Stimulated activated naive CD8-positive, alpha-beta T cell treated with anti-CD3 and anti-CD28 coated beads, Interleukin-15, Interleukin-2, amounts not matched to agents 100 ng/mL and 50 ng/mL, for 24 hours (primary cell): Measurements from ENCODE around the gene ZNF14.
A peak's percentile ranks its signal among the peaks of the same experiment; 100 is the strongest.
"Not testable (repeated sequence)": the region's sequence is repeated elsewhere in the genome, so short reads cannot be mapped to it uniquely, and the experiment has no call there.

Experiments
- H3K27ac Mint-ChIP-seq: one replicate; pipeline ENCODE4 v1.8.0; 2021; ENCODE audit warnings: mild to moderate bottlenecking, mixed read lengths
- H3K27me3 Mint-ChIP-seq: one replicate; pipeline ENCODE4 v1.8.0; 2021; ENCODE audit warnings: mixed read lengths
- H3K36me3 Mint-ChIP-seq: one replicate; pipeline ENCODE4 v1.8.0; 2021; ENCODE audit warnings: low read depth, mixed read lengths
- H3K4me1 Mint-ChIP-seq: one replicate; pipeline ENCODE4 v1.8.0; 2021; ENCODE audit warnings: low read depth, mixed read lengths
- H3K4me3 Mint-ChIP-seq: one replicate; pipeline ENCODE4 v1.8.0; 2021; ENCODE audit warnings: mild to moderate bottlenecking, mixed read lengths
- H3K9me3 Mint-ChIP-seq: one replicate; pipeline ENCODE4 v1.8.0; 2021; ENCODE audit warnings: mixed read lengths

The ZNF14 gene

DNA sequence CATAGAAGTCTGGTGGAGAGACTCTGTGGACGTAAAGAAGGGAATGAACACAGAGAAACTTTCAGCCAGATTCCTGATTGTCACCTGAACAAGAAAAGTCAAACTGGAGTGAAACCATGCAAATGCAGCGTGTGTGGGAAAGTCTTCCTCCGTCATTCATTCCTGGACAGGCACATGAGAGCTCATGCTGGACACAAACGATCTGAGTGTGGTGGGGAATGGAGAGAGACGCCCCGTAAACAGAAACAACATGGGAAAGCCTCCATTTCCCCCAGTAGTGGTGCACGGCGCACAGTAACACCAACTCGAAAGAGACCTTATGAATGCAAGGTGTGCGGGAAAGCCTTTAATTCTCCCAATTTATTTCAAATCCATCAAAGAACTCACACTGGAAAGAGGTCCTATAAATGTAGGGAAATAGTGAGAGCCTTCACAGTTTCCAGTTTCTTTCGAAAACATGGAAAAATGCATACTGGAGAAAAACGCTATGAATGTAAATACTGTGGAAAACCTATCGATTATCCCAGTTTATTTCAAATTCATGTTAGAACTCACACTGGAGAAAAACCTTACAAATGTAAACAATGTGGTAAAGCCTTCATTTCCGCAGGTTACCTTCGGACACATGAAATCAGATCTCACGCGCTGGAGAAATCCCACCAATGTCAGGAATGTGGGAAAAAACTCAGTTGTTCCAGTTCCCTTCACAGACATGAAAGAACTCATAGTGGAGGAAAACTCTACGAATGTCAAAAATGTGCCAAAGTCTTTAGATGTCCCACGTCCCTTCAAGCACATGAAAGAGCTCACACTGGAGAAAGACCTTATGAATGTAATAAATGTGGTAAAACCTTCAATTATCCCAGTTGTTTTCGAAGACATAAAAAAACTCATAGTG, 53.5 kb downstream of the ZNF14 start:
- H3K27ac Mint-ChIP-seq, result no peak overlapping the region
- peaks cover 13% of the 10 kb centered on the region for H3K4me1 Mint-ChIP-seq
- peaks cover 96% of the 10 kb centered on the region for H3K36me3 Mint-ChIP-seq
- H3K9me3 Mint-ChIP-seq, result peaks cover 47% of the 10 kb centered on the region
- H3K27me3 Mint-ChIP-seq, result no peaks in the 10 kb centered on the region
- no peak overlapping the region for H3K4me3 Mint-ChIP-seq

DNA sequence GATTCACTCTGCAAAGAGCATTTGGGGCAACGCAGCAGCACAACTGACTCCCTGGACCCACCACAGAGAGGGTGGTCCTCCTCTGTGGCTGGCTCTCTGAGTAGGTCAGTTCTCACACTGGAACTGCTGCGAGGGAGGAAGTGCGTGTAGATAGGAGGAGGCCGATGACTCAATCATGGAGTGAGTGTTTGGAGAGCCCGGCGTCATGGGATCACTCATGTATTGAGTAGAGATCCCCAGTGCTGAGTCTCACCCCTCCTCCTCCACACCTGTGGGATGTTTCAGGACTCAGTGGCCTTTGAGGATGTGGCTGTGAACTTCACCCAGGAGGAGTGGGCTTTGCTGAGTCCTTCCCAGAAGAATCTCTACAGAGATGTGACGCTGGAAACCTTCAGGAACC, 55.3 kb downstream of the ZNF14 start:
- Mint-ChIP-seq H3K36me3 (peaks cover 97% of the 10 kb centered on the region), H3K27ac (no peak overlapping the region), H3K9me3 (peaks cover 35% of the 10 kb centered on the region)

DNA sequence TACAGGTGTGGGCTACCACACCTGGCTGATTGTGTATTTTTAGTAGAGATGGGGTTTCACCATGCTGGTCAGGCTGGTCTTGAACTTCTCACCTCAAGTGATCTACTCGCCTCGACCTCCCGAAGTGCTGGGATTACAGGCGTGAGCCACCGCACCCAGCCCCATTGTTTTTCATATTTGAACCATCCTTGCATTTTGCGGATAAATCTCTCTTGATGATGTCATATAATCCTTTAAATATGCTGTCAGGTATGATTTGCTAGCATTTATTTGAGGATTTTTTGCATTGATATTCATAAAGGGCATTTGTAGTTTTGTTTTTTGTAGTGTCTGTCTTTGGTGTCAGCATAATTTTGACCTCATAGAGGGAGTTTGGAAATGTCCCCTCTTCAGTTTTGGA, 58.6 kb downstream of the ZNF14 start:
- Mint-ChIP-seq H3K9me3 (peaks cover 32% of the 10 kb centered on the region), H3K27ac (no peak overlapping the region), H3K4me3 (no peak overlapping the region), H3K36me3 (peaks cover 96% of the 10 kb centered on the region), H3K27me3 (no peaks in the 10 kb centered on the region), H3K4me1 (peaks cover 34% of the 10 kb centered on the region)

More for the DNA sequence above, 55.3 kb downstream of the ZNF14 start:
- H3K4me3 Mint-ChIP-seq, result no peak overlapping the region
- H3K4me1 Mint-ChIP-seq, result peaks cover 15% of the 10 kb centered on the region
- H3K27me3 Mint-ChIP-seq, result no peaks in the 10 kb centered on the region

DNA sequence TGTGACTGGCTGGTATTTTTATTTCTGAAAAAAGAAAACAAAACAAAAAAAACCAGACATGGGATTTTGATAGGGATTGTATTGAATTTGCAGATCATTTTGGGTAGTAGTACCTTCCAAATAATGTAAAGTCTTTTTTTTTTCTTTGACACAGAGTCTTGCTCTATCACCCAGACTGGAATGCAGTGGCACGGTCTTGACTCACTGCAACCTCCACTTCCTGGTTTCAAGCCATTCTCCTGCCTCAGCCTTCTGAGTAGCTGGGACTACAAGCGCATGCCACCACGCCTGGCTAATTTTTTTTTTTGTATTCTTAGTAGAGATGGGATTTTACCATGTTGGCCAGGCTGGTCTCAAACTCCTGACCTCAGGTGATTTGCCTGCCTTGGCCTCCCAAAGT, 60.1 kb downstream of the ZNF14 start:
- Mint-ChIP-seq H3K4me3 (no peak overlapping the region), H3K27me3 (no peaks in the 10 kb centered on the region), H3K27ac (no peak overlapping the region), H3K4me1 (peaks cover 42% of the 10 kb centered on the region), H3K36me3 (peaks cover 81% of the 10 kb centered on the region), H3K9me3 (peaks cover 22% of the 10 kb centered on the region)

DNA sequence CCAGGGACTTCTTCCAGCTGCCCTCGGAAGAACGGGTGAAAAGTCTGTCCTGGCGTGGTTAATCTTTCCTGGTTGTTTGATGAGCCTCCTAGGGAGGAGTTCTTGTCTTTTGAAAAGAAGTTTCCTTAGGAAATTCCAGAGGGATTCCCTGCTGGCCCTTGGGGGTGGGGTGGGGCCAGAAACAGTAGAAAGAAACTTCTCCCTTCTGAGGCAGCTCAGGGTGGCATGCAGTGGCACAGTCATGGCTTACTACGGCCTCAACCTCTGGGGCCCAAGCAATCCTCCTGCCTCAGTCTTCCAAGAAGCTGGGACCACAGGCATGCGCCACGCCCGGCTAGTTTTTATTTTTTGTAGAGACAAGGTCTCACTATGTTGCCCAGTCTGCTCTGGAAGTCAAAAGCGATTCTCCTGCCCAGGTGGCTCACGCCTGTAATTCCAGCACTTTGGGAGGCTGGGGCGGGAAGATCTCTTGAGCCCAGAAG, 62.8 kb downstream of the ZNF14 start:
- Mint-ChIP-seq H3K27me3 (no peaks in the 10 kb centered on the region), H3K9me3 (peaks cover 3% of the 10 kb centered on the region), H3K27ac (peak overlapping the region; percentile 92), H3K4me3 (peak overlapping the region; percentile 87), H3K4me1 (peaks cover 41% of the 10 kb centered on the region), H3K36me3 (peaks cover 54% of the 10 kb centered on the region)

DNA sequence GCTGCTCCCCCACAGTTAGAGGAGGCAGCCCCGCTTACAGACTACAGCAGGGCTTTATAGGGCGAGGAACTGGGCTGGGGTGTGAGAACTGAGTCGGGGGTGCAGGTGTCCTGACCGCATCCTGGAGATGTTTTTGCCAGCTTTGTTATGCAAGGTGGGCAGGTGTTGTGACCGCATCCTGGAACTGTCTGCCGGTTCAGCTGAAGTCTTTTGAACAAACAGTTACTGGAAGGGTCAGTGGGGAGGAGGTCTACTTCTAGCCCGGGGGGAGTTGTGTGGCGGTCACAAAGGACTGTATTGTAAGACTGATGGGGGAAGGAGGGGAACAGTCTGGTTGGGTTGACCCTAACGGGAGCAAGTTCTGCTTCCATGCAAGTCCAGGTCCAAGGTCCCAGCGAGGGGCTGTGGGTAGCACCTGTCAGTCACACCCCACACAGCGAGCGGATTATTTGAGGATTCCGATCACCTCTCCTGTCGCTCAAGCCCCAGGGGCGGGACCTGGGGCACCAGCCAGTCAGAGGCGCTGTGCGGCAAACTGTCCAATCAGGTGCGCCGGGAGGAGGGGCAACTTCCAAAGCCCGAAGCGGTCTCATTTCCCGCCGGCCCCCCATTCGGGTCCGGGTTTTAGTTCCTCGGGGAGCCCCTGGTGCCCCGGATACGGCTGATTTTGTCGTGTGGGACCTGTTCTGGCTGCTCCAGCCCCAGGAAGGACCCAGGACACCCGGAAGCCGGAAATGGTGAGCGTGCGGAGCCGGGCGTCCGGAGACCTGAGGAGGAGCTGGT, 64.5 kb downstream of the ZNF14 start, which contains the start of gene ZNF101:
ZNF101 (plus strand) TSS at position 610 of the 783 bp plus-strand sequence; CDS start at position 735, 125 bp downstream.
- H3K4me1 Mint-ChIP-seq, result peaks cover 38% of the 10 kb centered on the region
- H3K9me3 Mint-ChIP-seq, result peaks cover 3% of the 10 kb centered on the region
- peaks cover 38% of the 10 kb centered on the region for H3K36me3 Mint-ChIP-seq
- peak within 1 kb of the TSS; percentile 97 for H3K27ac Mint-ChIP-seq
- no peaks in the 10 kb centered on the region for H3K27me3 Mint-ChIP-seq
- H3K4me3 Mint-ChIP-seq, result peak within 1 kb of the TSS; percentile 87

DNA sequence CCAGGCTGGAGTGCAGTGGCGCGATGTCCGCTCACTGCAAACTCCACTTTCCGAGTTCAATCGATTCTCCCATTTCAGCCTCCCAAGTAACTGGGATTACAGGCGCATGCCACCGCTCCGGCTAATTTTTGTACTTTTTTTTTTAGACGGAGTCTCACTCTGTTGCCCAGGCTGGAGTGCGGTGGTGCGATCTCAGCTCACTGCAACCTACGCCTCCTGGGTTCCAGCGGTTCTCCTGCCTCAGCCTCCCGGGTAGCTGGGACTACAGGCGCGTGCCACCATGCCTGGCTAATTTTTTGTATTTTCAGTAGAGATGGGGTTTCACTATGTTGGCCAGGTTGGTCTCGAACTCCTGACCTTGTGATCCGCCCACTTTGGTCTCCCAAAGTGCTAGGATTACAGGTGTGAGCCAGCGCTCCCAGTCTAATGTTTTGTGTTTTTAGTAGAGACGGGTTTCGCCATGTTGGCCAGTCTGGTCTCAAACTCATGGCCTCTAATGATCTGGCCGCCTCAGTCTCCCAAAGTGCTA, 67.4 kb downstream of the ZNF14 start:
- Mint-ChIP-seq H3K36me3 (peaks cover 31% of the 10 kb centered on the region), H3K4me1 (peaks cover 51% of the 10 kb centered on the region)
- not testable (repeated sequence) for H3K27me3 Mint-ChIP-seq, H3K9me3 Mint-ChIP-seq, H3K4me3 Mint-ChIP-seq, H3K27ac Mint-ChIP-seq

DNA sequence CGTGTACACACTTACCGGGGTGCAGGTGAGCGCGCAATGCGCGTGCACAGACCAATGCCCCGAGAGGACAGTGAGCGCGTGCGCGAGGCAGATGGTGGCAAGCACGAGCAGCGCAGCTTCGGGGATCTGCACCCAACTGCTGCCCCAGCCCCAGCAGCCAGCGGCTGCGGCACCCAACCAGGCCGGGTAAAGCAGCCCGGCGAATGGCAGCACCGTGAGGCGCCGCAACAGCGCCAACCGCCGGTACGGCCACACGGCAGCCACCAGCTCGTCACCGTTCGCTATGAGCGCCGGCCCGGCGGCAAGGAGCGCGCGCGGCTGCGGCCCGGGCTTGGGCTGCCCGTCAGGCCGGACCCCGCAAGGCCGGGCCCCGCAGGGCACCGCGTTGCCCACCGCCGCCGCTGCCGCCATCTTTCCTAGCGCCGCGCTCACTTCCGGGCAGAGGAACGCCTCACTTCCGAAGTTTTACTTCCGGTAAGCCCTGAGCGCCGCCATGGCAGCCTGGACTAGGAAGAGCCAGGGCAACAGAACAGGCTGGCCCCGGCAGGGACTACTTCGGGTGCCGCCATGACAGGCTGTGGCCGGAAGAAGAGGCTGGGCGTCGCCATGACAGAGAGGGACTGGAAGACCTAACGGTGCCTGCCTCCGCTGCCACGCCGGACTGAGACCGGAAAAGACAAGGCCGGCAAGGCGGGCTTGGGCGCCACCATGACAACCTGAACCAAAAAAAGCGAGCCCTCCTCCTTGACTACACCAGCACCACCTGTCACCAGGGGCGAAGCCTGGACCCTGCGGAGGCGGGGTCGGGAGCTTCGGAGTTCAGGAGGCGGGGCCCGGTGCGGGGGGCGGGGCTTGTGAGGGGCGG, 69.4 kb downstream of the ZNF14 start, which contains the start of gene ATP13A1:
ATP13A1 (minus strand) TSS at position 421 of the 865 bp plus-strand sequence; CDS start at position 411, 10 bp downstream.
- Mint-ChIP-seq H3K4me3 (peak within 1 kb of the TSS; percentile 93), H3K27ac (peak within 1 kb of the TSS; percentile 97)

DNA sequence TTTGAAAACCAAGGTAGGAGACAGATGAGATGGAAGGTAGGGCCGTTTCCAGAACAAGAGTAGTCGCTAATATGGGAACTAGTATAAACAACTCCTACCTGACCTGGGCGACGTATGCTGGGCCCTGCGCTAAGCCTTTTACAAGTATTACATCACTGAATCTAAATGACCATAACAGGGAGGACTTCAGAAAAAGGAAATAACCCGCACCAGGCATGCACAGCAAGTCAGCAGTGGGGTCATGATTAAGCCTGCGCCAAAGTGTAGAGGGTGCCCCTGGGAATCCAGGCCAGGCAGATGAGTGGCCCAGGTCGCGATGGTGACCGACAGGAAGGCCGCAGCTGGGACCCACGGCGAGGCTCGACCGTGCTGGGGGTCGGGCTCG, 70.0 kb downstream of the ZNF14 start:
- Mint-ChIP-seq H3K4me1 (peaks cover 34% of the 10 kb centered on the region), H3K4me3 (peak overlapping the region; percentile 93), H3K27ac (peak overlapping the region; percentile 94), H3K9me3 (no peaks in the 10 kb centered on the region), H3K36me3 (peaks cover 33% of the 10 kb centered on the region), H3K27me3 (no peaks in the 10 kb centered on the region)

More for the DNA sequence above, 69.4 kb downstream of the ZNF14 start, which contains the start of gene ATP13A1:
- Mint-ChIP-seq H3K4me1 (peaks cover 40% of the 10 kb centered on the region), H3K9me3 (no peaks in the 10 kb centered on the region), H3K36me3 (peaks cover 27% of the 10 kb centered on the region), H3K27me3 (no peaks in the 10 kb centered on the region)

DNA sequence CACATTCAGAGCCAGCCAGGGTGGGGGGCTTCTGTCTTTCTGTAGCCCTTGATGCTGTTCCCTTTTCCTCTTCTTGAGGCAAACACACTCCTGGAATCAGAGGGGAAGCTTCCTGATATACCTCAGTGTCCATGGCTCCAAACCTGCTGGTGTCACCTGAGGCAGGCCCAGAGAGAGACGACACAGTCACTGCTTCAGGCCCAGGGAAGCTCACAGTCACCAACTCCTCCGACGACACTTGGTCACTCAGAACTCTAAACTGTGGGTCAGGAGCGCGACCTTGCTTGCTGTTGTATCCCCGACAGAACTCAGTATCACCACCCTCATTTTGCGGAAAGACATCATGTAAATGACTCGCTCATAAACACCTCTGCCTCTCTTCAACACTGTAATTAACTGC, 70.6 kb downstream of the ZNF14 start:
- Mint-ChIP-seq H3K27me3 (no peaks in the 10 kb centered on the region), H3K9me3 (no peaks in the 10 kb centered on the region), H3K4me1 (peaks cover 29% of the 10 kb centered on the region), H3K27ac (peak overlapping the region; percentile 94), H3K4me3 (peak overlapping the region; percentile 93), H3K36me3 (peaks cover 37% of the 10 kb centered on the region)

DNA sequence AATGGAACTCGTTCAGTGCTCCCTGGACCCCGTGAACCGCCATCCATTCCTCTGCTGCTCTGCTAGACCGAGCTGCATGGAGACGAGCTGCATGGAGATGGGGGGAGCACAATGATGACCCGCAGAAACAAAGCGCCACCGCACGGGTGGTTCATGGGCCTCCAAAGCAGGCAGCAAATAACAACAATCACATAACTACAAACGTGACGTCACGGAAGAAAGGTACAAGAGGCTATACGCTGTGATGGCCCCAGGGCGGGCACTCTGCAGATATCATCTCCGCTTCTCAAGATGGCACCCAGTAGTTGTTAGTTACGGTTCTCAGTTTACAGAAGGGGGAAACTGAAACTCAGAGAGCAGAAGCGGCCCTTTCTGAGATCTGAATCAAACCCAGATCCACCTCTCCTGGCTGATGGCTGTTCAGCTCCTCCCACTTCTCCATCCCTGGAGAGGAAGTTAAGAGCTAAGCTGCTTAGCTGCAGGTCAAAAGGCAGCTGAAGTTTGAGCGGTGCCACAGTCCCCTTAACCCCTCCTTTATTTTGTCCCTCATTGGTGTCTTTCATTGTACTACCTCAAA, 71.1 kb downstream of the ZNF14 start:
- peaks cover 40% of the 10 kb centered on the region for H3K36me3 Mint-ChIP-seq
- H3K9me3 Mint-ChIP-seq, result no peaks in the 10 kb centered on the region
- peaks cover 25% of the 10 kb centered on the region for H3K4me1 Mint-ChIP-seq
- no peaks in the 10 kb centered on the region for H3K27me3 Mint-ChIP-seq
- peak overlapping the region; percentile 93 for H3K4me3 Mint-ChIP-seq
- H3K27ac Mint-ChIP-seq, result peak overlapping the region; percentile 94

DNA sequence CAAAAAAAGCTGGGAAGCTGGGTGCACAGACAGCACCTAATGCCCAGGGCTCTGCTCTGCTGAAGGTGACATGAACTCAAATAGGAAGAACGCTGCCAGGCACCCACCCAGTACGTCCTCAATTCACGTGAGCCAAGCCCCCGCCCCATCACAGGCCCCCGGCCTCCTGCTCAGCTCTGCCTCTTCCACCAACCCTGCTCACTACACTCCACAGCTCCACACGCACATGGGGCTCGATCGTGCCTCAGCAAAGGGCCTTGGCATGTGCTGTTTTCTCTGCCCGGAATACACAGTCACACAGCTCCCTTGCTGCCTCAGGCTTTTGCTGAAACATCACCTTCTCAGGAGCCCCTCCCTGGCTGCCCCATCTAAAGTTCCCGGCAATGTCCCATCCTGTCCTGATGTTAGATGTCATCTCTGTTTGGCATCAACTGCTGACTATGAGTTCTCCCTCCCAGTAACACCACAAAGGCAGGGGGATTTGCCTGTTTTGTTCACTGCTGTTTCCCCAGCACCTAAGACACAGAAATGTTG, 71.7 kb downstream of the ZNF14 start:
- peaks cover 22% of the 10 kb centered on the region for H3K4me1 Mint-ChIP-seq
- H3K4me3 Mint-ChIP-seq, result peak overlapping the region; percentile 93
- H3K27me3 Mint-ChIP-seq, result no peaks in the 10 kb centered on the region
- peaks cover 46% of the 10 kb centered on the region for H3K36me3 Mint-ChIP-seq
- H3K27ac Mint-ChIP-seq, result peak overlapping the region; percentile 94
- no peaks in the 10 kb centered on the region for H3K9me3 Mint-ChIP-seq
